HG03064 (cell line): ENCODE results near the gene CTNNA3.
"Not testable (repeated sequence)": the region's sequence is repeated elsewhere in the genome, so short reads cannot be mapped to it uniquely, and the experiment has no call there.

Experiments
- ATAC-seq: cut with Tn5 transposase; IDR thresholded peaks from one replicate; pipeline ENCODE4 v1.9.1; 2021; ENCODE audit warnings: low read depth; ENCODE audit not compliant: unreplicated experiment

The CTNNA3 gene

DNA sequence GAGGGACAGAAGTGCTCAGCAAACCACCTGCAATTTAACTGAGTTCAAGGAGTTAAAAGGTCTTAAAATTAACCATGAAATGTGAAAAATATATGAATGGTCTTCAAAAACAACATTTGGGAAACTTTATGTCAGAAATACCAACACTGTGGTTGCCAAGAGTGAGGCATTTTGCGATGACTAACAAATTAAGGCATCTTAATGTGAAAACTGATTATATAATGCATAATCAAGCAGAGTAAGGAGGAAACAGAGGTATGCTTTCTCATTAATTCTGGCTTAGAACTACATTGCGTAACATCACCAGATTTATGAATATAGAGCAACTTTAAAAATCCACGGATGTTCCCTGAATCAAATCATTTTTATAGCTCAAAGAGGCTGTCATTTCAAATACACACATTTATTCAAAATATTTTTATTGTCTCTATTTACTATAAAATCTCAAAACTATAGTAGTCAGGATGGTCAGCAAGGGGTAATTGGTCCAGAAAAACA is 434.6 kb downstream of the CTNNA3 start:
- ATAC-seq: no peak

DNA sequence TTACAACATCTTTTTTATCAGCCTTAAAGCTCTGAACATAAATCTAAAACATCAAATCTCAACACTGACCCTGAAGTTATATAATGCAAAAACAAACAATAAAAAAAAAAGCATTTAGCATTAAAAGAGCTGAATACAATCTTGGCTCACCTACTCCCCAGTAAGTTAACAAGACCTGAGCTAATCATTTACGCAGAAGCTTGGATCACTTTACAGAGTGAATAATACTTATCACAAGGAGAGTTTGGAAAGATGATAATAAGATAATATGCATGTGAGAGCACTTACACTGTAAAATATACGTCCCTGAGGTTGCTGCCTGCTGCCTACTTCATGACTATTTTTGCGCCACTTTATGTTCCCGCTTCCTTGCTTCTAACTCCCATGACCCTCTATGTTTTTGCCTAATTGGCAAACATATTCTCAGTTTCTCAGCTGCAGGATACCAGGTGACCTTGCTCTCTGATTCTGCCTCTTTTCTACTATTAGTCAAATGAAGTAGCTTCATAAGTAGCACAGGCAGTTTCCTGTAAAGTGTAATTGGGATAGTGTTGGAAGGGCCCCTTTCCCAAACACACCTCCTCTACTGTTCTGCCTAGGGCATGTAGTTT is 436.6 kb downstream of the CTNNA3 start:
- no peak for ATAC-seq

DNA sequence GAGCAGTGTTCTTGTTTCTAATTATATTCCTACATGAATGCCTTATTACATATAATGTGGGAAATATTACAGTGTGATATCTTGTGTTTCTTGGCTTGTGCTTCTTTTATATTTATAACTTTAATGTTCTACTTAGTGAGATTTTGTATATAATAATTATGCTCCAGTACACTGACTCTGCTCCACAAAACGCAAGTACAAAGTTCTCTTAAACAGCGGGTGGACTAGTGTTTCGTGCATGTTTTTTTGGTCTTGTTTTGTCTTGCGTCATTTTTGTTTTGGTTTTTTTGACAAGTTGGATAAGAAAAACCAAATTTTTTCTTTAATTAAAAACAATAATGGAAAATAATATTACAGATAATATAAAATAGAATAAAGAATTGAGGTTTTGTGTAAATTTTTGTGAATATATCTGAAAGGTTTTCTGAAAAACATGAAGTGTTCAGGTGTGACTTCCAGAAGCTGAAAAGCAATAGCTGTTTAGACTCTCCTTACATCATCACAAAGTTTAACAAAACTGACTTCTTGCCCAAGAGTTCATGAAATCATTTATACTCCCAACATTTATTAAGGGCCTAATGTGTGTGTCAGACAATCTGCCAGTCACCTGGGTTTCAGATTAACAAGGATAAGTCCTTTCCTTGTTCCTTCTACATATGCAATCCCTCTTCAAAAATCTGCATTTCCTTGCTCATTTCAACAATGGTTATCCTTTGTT is 438.4 kb downstream of the CTNNA3 start:
- ATAC-seq: no peak

DNA sequence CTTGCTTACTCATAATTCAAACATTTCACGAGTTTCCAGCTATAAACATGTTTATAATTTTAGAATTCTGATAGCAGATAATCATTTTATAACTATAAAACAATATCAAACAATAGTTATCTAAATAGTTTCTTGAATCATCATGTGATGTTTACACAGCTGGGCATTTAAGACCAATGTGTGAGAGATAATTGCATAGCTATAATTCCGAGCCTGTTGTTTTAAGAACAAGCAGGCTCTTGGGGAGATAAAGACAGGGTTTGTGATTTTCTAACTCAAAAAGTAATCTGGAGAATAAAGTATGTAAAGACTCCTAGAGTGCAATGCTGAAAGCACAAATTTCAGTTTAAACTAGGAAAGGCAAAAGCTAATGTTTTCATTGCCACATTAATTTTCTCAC is 439.0 kb downstream of the CTNNA3 start:
- ATAC-seq: no peak

DNA sequence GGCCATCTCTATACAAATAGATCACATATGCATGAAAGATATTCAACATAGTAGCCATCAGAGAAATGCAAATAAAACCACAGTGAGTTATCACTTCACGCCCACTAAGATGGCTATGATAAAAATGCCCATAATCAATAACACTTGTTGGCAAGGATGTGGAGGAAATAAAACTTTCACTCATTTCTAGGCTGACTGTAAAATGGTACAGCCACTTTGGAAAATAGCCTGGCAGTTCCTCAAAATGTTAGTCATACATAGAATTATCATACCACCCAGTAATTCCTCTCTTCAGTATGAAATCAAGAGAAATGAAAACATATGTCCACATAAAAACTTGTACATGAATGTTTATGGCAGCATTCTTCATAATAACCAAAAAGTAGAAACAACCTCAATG is 445.3 kb downstream of the CTNNA3 start:
- no peak for ATAC-seq

DNA sequence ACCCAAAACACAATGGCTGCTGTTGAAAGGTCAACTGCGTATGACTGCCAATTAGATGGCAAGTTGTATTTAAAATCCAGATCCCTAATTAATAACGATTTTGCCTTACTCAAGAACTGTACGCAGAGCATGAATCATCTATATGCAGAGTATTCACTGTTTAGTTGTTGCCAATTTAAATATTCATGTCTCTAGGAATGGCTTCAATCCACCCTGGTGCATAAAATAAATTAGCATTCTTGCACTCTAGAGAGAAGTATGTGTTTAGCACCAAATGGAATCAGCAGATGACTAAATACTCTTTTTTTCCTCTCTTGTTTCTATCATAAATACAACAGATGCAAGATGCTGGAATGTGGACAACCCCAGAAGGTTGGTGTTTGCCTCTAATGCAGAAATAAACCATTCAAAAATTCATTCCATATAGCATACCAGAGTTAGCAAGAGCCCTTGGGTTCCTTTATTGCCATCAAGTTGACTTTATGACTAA is 449.9 kb downstream of the CTNNA3 start:
- ATAC-seq: no peak

DNA sequence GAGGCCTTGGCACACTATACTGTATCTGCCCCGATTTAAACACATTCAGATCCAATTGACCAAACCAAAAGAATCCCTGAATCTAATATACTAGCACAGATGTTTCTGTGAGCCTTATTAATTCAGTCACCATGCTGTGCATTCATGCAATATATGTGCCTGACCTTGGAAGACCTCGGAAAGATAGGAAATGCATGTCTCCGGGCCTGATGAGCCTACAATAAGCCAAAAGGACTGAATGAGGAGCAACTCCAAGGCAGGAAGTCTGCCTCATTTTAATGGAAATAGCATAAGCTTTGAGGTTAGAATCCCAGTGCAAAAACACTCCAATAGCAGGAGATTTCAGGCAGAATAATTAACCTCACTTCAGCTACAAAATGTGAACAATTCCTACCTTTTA is 453.5 kb downstream of the CTNNA3 start:
- ATAC-seq: no peak

DNA sequence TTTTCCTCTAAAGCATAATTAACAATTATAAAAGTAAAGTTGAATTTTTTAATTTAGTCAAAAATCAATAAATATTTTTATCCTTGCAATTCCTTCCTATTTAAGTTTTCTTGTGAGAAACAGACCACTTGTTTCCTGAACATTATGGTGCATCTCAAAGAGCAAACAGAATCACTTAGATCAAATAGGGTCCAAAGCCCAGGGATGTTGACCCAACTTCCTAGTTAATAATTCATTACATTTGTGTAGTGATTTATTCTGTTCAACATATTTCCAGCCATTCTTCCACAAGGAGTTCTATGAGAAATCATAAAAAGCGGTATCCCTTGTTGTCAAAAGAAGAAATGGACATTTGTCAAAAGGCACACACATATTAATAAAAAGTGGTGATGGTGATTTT is 454.5 kb downstream of the CTNNA3 start:
- ATAC-seq: no peak

DNA sequence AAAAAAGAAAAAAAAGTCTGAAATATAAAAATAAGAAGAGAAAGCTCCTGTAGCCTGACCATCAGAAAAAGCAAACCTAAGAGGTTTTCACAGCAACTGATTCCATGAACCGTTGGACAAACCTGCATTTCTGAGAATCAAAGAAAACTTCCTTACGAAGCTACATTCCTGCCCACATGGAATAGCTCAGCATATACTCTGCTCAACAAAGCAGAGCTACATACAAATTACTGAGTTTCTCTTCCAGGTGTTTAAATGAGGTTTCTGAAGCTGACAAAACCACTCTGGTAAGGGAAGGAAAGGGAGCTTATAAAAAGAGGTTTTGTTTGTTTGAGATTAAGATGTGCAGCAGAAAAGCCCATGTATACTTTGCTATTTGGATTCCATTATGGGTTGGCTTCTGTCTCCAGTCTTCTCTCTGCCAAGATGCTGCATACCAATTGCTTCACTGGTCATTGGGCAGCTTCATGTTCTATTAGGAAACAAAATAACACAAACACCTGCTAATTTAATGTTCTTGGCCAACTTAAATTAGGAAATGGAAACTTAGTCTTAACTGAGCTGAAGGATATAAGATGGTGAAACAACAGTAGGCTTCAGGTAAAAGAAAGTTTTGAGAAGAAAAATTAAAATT is 456.0 kb downstream of the CTNNA3 start:
- no peak for ATAC-seq

DNA sequence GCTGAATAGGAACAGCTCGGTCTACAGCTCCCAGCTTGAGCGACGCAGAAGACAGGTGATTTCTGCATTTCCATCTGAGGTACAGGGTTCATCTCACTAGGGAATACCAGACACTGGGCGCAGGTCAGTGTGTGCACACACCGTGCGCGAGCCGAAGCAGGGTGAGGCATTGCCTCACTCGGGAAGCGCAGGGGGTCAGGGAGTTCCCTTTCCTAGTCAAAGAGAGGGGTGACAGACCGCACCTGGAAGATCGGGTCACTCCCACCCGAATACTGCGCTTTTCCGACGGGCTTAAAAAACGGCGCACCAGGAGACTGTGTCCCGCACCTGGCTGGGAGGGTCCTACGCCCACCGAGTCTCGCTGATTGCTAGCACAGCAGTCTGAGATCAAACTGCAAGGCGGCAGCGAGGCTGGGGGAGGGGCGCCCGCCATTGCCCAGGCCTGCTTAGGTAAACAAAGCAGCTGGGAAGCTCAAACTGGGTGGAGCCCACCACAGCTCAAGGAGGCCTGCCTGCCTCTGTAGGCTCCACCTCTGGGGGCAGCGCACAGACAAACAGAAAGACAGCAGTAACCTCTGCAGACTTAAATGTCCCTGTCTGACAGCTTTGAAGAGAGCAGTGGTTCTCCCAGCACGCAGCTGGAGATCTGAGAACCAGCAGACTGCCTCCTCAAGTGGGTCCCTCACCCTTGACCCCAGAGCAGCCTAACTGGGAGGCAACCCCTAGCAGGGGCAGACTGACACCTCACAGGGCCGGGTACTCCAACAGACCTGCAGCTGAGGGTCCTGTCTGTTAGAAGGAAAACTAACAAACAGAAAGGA is 465.1 kb downstream of the CTNNA3 start:
- ATAC-seq: not testable (repeated sequence)

DNA sequence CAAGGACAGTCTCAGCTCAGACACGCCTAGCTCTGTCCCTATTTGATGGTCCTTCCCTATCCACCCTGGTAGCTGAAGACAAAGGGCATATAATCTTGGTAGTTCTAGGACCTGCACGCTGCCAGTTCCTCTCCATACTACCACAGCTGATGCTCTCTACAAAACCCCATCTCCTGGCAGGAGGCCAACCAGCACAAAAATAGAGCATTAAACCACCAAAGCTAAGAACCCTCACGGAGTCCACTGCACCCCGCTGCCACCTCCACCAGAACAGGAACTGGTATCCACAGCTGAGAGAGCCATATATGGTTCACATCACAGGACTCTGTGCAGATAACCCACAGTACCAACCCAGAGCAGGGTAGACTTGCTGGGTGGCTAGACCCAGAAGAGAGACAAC is 470.8 kb downstream of the CTNNA3 start:
- ATAC-seq: no peak

DNA sequence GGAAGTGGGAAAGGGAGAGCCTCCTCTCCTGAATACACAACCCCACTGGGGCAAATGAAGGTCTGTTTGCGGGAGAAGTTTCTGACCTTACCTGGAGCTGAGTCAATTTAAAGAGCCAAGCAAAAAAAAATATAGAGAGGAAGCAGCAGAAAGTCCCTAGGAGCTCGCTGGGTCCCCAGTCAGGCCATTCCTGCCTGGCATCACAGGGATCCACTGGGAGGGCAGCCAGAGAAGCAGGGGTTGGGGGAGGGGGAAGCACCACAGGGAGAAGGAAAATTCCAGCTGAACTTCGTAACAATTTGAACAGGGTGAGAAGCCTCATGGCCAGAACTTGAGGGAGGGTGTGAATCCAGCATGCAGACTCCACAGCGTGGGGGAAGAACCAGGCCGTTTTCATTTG is 471.4 kb downstream of the CTNNA3 start:
- no peak for ATAC-seq

DNA sequence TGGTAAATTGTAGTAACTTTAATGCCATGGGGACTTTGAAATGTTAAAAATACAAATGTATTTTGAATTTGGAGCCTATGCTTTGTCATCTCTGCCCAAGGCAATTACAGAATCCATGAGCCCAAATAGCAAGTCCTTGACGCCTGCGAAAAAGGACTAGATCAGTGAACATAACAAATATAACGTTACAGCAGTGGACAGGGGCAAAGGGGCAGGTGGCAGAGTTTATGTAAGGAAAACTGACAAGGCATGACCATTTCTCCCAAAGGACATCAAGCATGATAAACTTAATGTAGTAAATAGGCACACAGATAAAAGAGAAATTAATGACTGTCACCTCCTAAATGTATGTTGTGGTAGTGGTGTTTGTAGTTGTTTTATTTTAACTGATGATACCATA is 473.1 kb downstream of the CTNNA3 start:
- no peak for ATAC-seq

DNA sequence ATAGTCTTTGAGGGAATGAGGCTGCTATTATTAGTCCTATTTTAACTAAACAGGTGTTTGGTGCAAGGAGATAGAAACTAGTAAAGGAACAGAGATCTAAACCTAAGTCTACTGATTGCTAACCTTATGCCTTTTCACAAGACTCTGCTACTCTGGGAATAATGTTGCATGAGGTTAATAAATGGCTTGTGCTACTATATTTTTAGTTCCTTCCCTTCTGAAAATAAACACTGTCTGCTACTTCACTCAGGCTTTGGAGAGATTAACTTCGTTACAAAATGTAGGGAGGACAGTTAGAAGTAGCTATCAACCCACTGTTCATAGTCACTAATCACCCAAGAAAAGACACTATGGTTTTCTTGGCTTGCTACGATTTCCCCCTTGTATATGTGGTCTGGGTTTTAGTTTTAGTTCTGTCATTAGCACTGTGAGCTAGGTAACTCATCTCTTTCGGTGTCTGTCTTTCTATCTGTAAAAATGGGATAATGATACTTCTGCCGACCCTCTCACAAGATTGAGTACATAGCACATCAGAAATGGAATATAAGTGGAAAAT is 474.0 kb downstream of the CTNNA3 start:
- ATAC-seq: no peak

DNA sequence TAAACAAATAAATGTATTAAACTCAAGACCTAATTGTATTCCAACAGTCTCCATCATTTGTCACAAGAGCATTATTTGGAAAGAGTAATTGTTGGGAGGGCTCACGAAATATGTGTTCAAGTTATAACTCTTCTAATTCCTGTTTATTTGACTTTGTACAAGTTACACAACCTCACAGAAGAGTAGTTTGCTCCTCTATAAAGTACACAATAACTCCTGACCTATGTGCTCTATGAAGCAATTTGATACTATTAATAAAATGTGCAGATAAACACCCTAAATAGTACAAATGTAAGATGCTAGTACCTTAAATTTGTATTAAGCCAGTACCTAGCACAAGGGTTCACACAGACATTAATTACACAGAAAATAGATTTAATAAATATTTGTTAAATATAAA is 484.3 kb downstream of the CTNNA3 start:
- no peak for ATAC-seq

DNA sequence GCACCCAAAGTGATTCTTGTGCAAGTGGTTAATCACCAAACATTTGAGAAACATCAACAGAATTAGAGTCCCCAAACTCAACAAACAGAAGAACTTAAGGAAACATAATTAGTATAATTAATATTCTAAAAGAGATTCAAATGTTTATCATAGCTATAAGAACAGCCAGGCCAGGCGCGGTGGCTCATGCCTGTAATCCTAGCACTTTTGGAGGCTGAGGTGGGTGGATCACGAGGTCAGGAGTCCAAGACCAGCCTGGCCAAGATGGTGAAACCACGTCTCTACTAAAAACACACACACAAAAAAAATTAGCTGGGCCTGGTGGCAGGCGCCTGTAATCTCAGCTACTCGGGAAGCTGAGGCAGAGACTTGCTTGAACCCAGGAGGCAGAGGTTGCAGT is 488.1 kb downstream of the CTNNA3 start:
- ATAC-seq: not testable (repeated sequence)

DNA sequence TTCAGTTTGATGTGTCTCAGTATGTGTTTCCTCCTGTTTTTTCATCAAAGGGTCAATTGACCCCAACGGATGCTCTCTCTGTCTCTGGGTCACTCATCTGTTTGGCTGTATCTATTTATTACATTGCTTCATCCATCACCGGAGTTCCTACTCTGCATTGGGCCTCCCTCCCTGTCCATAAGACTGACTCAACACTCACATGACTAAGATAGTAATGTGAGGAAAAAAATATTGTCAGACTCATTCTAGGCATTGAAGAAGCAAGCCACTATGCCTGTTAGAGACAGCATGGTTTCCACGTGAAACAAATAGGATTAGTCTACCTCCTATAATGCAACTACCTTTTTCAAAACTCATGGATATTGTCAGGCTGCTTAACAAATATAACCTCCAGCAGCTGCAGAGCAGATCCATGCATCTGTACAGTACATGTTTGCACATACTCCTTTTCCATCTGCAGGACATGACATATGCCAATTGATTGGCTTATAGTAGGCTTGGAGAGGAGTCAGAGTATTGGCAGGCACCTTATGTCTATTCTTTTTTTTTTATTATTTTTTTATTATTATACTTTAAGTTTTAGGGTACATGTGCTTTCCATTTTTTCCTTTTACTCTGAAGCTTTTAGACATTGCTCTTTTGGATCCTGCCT is 495.0 kb downstream of the CTNNA3 start:
- no peak for ATAC-seq

DNA sequence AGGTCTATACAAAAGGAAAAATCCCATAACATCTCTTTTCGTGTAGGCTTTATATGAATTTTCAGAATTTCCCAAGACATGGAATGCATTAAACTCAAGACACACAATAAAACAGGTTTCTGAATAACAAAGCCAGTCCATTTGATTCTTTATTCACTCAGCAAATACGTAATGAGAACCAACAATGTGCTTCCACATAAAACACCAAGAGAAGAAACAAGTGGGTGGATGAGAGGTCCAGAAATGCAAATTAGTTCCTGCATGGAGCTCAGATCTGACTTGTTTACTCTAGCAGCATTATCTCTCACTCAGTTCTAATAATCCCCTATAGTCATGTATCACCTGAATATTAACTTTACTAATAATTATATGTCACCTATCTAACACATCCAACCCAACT is 520.6 kb downstream of the CTNNA3 start:
- no peak for ATAC-seq

DNA sequence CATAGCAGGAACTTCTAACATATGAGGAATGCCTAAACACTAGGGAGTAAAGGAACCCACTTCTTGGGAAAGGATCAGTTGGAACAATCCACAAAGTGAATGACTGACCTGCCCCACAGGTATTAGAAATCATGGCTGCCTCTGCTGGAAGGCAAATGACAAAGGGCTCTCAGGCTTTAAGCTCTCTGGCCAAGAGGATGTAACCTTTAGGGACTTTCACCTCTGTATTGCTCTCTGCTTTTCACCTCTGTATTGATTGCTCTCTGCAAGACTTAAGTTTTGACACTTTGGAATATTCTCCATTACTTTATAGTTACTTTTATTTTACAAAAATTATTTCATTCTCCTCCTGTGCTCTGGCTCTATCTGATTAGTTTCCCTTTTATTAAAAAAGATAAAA is 522.2 kb downstream of the CTNNA3 start:
- no peak for ATAC-seq

DNA sequence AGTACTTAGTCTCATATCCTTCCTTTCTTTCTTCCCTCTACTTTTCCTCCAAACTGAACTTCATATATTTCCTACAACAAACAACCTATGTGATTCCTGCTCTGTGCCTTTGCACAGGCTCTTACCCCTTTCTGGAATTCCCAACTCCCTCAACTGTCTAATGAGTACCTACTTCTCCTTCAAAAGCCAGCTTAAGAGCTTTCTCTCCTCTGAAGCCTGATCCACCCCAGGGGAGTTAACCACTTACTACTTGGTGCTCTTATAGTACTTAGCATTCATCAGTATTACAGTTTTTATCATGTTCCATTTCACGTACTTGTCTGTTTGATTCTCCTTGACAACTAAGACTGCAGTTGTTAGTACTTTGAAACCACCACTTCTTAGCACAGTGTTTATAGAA is 524.0 kb downstream of the CTNNA3 start:
- ATAC-seq: no peak
